ENCODE data around the gene PRKAG1.
"Not testable (repeated sequence)": the region's sequence is repeated elsewhere in the genome, so short reads cannot be mapped to it uniquely, and the experiment has no call there.

PRKAG1 gene

DNA sequence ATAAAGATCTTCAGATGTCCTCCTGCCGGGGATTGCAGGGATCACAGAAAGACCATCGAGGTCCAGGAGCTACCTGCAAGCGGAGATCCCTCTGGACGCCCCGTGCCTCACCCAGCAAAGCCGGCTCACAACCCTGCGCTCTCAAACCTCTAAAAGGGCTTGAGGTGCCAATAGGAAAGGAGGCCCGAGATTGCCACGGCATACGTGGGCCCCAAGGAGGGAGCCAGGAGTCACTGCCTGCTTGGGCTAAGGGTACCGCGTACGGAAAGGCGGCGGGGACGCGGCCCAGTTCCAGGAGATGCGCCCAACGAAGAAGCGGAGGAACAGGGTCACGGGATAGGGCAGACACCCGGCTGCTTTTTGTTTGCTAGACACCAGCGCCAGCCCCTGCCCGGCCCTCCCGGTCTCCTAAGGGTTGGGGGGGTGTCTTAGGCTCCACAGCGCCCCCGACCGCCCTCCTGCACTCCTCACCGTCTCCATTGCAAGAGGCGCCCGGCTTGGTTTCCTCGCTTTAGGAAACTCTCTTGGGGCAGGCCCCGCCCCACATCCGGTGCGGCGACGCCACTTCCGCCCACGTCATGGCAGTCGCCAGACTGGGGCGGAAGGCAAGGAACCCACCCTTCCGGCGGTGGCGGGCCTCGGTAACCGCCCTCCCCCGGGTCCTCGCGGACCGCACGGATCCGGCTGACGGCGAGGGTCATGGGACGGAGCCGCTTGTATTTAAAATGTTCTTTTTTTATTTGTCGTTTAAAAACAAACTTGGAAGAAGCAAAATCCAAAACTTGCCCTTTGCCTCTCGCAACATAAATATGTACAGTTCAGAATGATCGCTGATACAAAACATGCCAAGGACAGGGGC, at the start of gene PRKAG1:
Gene PRKAG1 (minus strand): TSS at position 516 of the 859 bp plus-strand sequence. CDS start 36 bp downstream, at position 480.
- DNase-seq (ENCODE audit: low read depth), result peak; percentile 85

DNA sequence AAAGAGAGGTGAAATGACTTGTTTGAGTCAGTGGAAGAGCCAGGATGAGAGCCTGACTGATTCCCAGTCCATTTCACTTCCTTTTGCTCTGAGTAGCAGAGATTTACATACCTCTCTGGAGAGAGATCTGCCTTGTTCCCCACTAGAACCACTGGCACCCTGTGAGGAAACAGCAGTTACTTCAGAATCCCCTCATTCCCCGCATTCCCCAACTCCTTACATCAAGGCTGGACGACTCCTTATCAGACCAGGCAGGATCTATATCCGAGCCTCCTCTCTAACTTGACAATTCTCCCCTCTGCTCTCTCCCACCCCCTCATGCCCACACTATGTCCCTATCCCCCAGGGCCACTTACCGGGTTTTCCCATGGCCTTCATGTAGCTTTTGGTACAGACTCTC, 47.5 kb upstream of the PRKAG1 start:
- DNase-seq (ENCODE audit: low read depth), result no peak

DNA sequence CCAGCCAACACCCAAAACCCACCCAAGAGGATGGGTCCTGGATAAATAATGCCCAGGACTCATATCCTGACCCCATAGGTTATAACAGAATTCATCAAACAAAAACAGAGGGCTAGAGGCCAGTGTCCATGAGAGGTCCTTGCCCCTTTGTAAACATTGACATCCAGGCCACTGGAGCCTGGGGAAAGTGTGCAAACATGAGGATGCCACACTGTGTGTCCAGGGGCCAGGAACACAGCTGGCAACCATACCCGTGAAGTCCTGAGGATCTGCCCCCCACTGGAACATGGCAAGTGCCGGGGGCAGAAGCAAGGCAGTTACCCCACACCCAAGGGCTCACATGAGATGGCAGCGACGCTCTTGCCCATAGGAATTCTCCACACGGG, 46.2 kb upstream of the PRKAG1 start:
- DNase-seq (ENCODE audit: low read depth), result no peak

DNA sequence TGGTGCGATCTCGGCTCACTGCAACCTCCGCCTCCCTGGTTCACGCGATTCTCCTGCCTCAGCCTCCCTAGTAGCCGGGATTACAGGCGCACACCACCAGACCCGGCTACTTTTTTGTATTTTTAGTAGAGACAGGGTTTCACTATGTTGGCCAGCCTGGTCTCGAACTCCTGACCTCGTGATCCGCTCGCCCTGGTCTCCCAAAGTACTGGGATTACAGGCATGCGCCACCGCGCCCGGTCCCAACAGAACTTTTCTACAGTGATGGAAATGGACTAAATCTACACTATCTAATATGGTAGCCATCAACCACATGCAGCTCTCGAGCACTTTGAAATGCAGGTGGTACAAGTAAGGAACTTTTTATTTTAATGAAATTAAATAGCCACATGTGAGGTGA, 43.3 kb upstream of the PRKAG1 start:
- not testable (repeated sequence) for DNase-seq (ENCODE audit: low read depth)

DNA sequence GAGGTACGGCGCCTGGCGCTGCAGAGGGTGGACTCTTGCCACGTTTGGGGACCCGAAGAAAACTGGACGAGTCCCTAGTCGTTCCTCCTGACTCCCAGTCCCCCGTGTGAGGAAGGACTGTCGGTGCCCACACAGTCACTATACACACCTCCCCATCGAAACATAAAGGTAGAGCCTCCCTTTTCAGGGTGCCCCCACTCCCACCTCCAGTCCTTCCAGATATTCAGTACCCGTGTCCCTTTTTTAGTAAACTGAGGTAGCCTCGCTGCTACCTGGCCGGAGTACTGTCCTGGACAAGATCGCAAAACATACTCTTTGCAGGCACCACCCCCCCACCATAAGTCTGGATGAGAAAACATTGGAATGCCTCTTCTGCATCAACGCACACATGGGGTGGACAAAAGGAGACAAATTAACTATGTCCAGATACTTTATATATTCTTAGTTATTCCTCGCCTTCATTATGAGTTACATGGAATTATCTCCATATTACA, 42.6 kb upstream of the PRKAG1 start:
- no peak for DNase-seq (ENCODE audit: low read depth)

DNA sequence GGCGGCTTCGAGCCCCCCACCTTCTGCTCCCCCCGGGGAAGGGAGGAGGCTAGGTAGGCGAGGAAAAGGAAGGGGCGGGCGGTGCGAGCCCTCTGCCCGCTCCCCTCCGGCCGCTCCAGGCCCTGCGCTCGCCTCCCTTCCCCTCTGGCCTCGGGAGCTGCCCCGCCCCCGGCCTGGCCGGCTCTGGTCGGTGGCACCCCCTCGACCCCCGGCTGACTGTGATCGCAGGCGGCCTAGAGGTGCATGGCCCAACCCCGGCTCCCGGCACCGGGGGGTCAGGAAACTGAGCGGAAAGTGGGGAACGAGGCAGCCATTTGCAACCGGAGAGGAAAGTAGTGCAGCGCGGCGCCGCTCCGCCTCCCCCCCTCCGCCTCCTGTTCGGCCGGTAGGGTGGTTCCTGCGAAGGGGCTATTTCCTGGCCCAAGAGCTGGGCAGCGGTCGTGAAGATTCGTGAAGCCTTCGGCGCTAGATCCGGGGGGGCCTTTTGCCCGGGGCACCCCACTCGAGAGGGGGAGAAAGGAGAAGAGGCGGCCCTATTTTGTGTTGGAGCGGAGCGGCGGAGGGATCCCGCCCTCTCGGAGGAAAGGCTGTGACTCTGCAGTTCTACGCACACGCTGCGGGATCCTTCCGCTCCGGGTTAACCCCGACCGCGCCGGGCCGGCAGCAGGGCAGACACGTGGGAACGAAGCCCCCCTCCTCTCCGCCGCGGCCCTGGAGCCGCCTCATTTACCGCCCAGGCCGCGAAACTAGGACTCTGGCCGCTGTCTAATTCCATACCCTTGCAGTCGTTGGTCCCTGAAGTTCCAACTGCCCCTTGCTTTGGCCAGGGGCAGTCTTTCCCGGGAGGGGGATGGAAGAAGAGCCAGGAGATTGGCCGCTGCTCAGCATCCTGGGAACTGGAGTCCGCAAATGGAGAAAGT, 41.9 kb upstream of the PRKAG1 start, which contains the start of gene KMT2D:
Gene KMT2D (minus strand): TSS at position 558 of the 920 bp plus-strand sequence. CDS start 5,470 bp downstream, outside the sequence.
- DNase-seq (ENCODE audit: low read depth), result peak; percentile 81

DNA sequence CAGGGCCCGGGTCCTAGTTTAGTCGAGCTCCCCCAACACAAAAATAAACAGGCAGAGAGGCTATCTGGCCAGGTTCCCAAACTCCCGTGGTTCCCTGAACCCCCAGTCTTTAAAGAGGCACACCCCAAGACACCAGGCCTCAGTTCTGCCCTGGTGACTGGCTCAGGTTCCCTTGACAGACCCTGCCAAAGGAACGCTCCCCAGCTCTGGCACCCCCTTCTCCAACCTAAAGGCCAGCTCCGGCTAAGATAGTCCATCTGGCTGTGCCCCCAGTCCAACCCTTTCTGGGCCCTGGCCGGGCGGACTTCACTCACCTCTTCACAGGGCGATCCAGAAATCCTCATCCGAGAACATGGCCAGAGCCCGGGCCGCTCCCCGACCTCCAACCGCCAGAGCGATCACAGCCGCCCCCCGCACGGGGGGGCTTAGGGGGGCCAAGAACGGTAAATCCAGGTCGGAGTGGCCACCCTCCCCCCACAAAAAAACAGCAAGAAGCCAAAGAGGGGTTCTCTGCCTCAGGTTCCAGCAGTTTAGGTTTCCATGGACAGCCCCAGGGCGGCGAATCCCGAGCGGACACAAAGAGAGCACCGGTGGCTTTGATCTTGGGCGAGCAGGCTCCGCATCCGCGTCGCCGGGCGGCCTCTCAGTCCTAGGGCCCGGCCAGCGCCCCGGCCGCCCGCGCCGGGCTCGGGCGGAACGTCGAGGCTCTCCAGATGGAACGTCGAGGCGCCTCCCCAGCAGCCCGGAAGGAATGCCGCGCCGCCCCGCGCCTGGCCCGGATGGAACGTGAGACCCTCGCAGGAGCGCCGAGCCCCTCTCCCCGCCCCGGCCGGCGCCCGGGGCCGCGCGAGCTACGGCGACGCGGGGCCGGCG, 41.0 kb upstream of the PRKAG1 start:
- DNase-seq (ENCODE audit: low read depth), result no peak

DNA sequence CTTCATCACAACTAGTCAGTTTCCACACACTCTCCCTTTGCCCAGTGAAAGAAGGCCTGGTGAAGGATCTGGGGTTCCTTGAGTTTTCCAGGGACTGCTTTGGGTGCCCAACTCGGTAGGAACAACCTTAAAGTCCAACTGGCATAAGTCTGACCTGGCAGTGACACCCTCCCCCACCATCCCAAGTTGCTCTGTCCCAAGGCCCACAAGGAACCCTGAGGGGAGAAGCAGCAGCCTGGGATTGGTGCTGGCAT, 40.4 kb upstream of the PRKAG1 start:
- no peak for DNase-seq (ENCODE audit: low read depth)

DNA sequence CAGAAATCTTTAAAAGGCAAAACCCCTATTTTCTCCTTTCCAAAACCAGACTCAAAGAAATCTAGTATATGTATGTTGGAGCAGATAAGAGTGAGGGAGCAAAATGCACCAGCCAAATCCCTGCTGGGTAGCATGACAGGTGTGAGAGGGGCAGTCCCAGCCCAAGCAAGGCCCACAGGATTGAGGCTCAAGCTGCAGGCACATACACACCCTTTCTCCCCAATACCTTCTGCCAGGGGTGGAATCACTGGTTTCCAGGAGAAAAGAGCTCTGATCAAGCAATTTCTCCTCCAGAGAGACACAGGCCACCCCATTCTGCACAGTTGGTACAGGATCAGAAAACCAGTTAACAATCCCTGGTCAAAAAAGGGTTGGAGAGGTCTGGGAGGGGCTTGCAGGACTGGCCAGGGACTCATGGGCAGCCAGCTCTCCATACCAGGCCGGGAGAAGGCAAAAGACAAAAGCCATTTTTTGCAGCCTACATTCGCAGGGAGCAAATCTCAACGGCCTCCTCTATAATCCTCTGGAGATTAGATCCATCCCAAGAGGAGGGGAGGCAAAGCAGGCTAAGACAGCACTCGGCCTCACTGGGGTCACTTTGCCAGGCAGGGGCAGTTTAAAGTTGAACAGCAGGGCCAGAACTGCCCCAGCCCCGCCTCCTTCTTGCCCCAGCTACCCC, 39.9 kb upstream of the PRKAG1 start:
- no peak for DNase-seq (ENCODE audit: low read depth)

DNA sequence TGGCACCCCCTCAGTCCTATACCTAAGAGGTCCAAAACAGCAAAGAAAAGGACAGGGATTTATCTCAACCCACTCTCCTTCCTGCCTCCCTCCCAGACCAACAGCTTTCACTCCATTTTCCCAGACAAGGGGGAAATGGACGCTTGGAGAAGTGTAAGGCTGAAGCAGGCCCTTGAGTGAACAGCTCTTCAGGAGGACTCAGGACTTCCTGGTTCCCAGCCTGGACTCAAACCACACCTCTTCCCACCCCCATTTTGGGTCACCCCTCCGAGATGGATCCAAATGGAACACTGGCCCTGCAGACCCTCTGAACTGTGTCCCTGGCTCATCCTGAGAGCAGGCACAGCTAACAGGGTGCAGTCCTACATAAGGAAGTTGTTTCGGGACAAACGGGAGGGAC, 39.3 kb upstream of the PRKAG1 start:
- DNase-seq (ENCODE audit: low read depth), result no peak

DNA sequence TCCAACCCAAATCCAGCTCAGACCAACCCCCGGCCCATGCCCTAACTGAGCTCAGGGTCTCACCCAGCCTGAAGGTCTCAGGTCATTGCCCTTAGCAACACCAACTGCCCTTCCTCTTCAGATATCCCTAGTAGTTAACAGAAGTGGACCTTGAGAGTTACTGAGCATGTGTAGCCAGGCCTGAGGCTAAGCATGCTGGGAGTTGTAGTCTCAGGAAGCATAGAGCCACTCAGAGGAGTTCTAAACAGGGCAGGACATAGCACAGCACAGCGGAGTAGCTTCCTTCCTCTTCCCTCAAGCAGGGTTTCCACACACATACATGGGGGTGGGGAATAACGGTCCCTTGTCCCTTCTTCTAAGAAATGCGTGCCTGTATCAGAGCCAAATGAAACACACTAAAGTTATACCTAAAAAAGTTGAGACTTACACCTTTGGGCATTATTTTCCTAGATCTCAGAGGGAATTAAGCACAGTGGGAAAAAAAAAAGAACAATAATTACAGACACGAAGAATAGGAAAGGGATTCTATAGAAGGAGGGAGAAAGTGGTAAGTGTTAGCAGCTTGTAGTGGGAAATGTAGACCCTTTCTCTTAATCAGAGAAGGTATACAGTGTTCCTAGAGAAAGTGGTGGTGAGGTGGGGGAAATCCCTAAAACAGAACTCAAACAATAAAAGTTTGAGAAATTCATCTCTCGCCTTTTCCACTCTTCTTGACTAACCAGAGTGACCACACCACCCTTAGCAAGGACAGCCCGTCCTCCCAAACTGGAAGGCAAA, 37.6 kb upstream of the PRKAG1 start:
- DNase-seq (ENCODE audit: low read depth), result no peak

DNA sequence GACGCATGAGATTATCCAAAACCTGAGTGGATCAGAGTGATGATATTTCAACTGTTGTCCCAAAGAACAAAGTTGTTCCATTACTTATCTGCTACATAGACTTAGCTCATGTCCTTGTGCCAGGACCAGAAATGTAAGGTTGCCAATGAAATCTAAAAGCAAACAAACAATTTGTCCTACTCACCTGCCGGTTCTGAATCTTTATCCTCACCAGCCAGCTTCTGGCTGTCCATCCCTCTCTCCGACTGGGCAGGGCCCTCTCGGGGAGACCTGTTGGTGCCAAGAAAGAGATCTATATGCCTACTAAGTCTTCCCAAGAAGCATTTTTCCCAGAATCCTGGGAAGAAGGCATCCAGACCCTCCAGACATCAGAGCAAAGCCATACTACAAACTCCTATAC, 36.5 kb upstream of the PRKAG1 start:
- DNase-seq (ENCODE audit: low read depth), result no peak

DNA sequence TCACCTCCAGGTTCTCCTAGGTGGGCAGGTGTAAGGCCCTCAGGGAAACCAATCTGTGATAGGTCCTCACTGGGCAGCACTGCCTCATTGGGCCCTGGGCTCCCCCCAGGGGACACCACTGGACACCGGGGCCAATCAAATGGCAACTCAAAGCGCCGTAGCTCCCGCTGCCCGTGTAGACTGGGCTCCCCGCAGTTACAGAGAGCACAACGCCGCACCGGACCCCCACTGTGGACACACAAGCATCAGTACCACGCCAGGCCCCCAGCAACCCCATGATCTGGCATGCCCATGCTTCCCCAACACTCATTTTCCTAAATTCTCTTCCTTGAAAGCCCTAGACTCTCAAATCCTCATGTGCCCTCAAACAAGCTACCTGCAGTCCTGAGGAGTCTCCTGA, 35.9 kb upstream of the PRKAG1 start:
- no peak for DNase-seq (ENCODE audit: low read depth)

DNA sequence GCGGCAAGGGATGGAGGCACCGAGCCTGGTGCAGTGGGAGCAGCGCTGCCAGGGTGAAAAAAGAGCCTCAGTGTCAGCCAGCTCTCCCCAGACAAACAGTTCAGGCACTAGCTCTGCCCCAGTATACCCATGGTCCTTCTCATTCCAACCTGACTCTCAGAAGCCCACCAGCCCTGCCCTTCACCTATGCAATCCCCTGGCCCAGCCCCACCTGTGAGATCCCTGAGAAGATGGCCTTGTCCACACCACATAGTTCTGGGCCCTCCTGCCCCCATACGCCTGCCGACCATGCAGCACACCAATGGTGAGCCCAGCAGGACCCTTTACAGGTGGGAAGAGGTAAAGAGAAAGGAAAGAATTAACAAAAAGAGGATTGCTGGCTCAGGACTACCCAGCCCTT, 35.5 kb upstream of the PRKAG1 start:
- no peak for DNase-seq (ENCODE audit: low read depth)

DNA sequence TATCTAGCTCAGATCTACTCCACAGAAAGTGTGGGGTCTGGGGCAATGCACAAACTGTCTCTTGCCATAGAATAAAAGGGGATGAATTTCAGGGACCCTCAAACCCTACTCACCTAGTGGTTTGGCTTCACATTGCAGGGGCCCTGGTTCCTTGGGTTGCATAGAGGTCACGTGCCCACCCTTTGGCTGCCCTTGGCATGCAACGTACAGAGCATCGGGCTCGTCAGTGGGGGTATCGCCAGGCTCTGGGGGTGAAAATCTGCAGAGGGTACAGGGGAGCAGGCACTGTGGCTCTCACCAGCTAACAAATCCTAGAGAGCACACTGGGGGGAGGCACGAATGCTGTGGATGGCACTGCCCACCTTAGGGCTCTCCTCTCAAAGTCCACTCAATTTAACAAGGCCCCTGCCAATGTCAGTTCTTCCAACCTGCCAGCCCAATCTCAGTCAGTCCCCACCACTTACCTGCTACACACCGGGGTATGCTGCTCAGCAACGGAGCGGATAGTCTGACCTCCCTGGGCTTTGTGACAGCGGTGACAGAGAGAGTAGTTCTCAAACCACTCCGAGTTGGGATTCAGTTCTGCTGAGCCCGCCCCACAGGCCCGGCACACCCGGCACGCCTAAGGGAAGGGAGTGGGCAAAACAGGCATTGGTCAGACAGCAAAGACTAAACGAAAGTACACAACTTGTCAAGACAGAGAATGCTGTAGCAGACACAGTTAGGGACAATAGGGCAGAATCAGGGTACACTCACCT, 34.1 kb upstream of the PRKAG1 start:
- no peak for DNase-seq (ENCODE audit: low read depth)

DNA sequence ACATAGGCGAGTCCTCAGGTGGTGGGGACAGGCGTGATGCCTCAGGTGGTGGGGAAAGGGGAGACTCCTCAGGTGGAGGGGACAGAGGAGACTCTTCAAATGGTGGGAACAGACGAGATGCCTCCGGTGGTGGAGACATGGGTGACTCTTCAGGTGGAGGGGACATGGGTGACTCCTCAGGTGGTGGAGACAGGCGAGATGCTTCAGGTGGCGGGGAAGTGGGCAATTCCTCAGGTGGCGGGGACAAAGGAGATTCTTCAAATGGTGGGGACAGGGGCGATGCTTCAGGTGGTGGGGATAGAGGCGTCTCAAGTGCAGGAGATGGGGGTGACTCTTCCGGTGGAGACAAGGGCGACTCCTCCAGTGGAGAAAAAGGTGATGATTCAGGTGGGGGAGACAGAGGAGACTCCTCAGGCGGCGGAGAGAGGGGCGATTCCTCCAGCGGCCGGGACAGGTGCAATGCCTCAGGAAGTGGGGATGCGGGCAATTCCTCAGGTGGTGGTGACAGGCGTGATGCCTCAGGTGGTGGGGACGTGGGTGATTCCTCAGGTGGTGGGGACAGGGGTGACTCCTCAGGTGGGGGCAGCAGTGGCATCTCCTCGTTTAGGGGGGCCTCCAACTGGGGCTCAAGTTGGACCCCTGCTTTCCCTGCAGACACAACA, 33.3 kb upstream of the PRKAG1 start:
- DNase-seq (ENCODE audit: low read depth), result no peak

DNA sequence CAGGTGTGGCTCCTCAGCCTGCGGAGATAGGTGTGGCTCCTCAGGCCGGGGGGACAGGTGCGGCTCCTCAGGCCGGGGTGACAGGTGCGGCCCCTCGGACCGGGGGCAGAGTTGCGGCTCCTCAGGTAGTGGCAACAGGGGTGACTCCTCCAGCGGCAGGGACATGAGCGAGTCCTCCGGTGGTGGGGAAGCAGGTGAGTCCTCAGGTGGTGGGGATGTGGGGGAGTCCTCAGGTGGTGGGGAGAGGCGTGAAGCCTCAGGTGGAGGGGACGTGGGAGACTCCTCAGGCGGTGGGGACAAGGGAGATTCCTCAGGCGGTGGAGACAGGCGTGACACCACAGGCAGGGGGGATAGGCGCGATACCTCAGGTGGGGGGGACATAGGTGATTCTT, 32.8 kb upstream of the PRKAG1 start:
- DNase-seq (ENCODE audit: low read depth), result no peak

DNA sequence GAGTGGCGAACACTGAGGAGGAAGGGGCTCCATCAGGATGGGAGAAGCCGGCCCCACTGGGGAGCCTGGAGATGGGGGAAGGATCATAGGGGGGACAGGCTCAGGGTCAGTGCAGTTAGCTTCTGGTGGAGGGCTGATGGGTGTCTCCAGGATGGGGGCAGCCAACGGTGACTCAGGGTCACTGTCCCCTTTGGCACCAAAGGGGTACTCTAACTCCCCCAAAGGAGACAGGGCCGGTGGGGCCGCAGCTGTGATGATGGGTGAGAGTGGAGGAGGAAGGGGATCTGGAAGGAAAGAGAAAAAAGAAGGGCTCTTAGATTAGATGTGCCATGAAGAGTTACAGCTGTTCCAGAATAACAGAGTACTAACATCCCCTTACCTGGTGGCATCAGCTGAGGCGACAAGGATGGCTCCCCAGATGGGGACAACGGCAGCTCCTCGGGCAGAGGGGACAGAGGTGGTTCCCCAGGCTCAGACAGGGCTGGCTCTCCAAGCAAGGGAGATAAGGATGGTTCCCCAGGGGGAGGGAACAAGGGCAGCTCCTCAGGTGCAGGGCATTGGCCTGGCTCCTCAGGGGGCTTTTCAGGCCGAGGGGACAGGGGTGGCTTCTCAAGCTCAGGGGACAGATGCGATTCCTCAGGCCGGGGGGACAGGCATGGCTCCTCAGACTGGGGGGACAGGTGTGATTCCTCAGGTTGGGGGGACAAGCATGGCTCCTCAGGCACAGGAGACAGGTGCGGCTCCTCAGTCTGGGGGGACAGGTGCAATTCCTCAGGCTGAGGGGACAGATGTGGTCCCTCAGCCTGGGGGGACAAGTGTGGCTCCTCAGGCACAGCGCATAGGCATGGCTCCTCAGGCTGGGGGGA, 32.2 kb upstream of the PRKAG1 start:
- no peak for DNase-seq (ENCODE audit: low read depth)
